NCI-H2171 (cell line): ENCODE measurements around the gene APPL1.
A peak's percentile ranks its signal among the peaks of the same experiment; 100 is the strongest.

ENCODE experiments used
- DNase-seq: peaks from one replicate; lab custom pipeline; 2025; lab: John Stamatoyannopoulos, UW

Gene APPL1

GRCh38 chr3:57227204-57227929, at the start of gene APPL1:
Gene APPL1, plus strand, starts transcription at chr3:57227729. Its CDS starts 155 bp downstream, at chr3:57227884.
- DNase-seq: peak; percentile 79

GRCh38 chr3:57179580-57180410, 47.7 kb upstream of the APPL1 start:
- no peak for DNase-seq

- DNase-seq: no peak
Measured at GRCh38 chr3:57184526-57184925, 43.0 kb upstream of the APPL1 start.

GRCh38 chr3:57192028-57192427, 35.5 kb upstream of the APPL1 start:
- DNase-seq: no peak

GRCh38 chr3:57194641-57195040, 32.9 kb upstream of the APPL1 start:
- no peak for DNase-seq

- no peak for DNase-seq
Measured at GRCh38 chr3:57199895-57200297, 27.6 kb upstream of the APPL1 start, which contains the start of gene HESX1. Gene HESX1, minus strand, starts transcription at chr3:57199978. Its CDS starts 60 bp downstream, at chr3:57199918.

GRCh38 chr3:57206423-57206822, 21.1 kb upstream of the APPL1 start:
- no peak for DNase-seq

- no peak for DNase-seq
Measured at GRCh38 chr3:57221883-57222282, 5.6 kb upstream of the APPL1 start.

- DNase-seq: no peak
Measured at GRCh38 chr3:57224856-57225255, 2.7 kb upstream of the APPL1 start.

- no peak for DNase-seq
Measured at GRCh38 chr3:57226176-57226575, 1.4 kb upstream of the APPL1 start.

- no peak for DNase-seq
Measured at GRCh38 chr3:57227930-57228751, 612 bp downstream of the APPL1 start.

- DNase-seq: no peak
Measured at GRCh38 chr3:57230006-57230405, 2.5 kb downstream of the APPL1 start.

- no peak for DNase-seq
Measured at GRCh38 chr3:57233799-57234198, 6.3 kb downstream of the APPL1 start.

GRCh38 chr3:57234613-57235575, 7.4 kb downstream of the APPL1 start:
- no peak for DNase-seq

- no peak for DNase-seq
Measured at GRCh38 chr3:57244946-57245345, 17.4 kb downstream of the APPL1 start.

- no peak for DNase-seq
Measured at GRCh38 chr3:57252404-57252803, 24.9 kb downstream of the APPL1 start.

GRCh38 chr3:57256844-57257243, 29.3 kb downstream of the APPL1 start:
- no peak for DNase-seq

GRCh38 chr3:57257678-57258077, 30.1 kb downstream of the APPL1 start:
- DNase-seq: no peak

- DNase-seq: no peak
Measured at GRCh38 chr3:57261119-57261518, 33.6 kb downstream of the APPL1 start.

GRCh38 chr3:57261929-57262328, 34.4 kb downstream of the APPL1 start:
- DNase-seq: no peak

- DNase-seq: no peak
Measured at GRCh38 chr3:57268416-57268815, 40.9 kb downstream of the APPL1 start.
